ENCODE data around the gene ENHO.

Gene ENHO

GRCh38 chr9:34522971-34523797 lies at the start of gene ENHO:
TSS of gene ENHO (minus strand) at chr9:34522990. CDS start at chr9:34521695, 1,295 bp downstream.
- DNase-seq: peak; percentile 88 to 91

- DNase-seq: no peak
Measured at GRCh38 chr9:34572092-34572491, 49.3 kb upstream of the ENHO start.

GRCh38 chr9:34571481-34571810 lies 48.7 kb upstream of the ENHO start:
- no peak for DNase-seq

GRCh38 chr9:34570809-34571480 lies 48.2 kb upstream of the ENHO start:
- no peak for DNase-seq

- no peak for DNase-seq
Measured at GRCh38 chr9:34570376-34570775, 47.6 kb upstream of the ENHO start.

- DNase-seq: no peak
Measured at GRCh38 chr9:34568774-34569173, 46.0 kb upstream of the ENHO start.

- DNase-seq: no peak
Measured at GRCh38 chr9:34568133-34568532, 45.3 kb upstream of the ENHO start.

- no peak for DNase-seq
Measured at GRCh38 chr9:34566972-34567371, 44.2 kb upstream of the ENHO start.

- DNase-seq: no peak
Measured at GRCh38 chr9:34566322-34566721, 43.5 kb upstream of the ENHO start.

- no peak for DNase-seq
Measured at GRCh38 chr9:34565856-34566255, 43.1 kb upstream of the ENHO start.

GRCh38 chr9:34564617-34565016 lies 41.8 kb upstream of the ENHO start:
- no peak for DNase-seq

- no peak for DNase-seq
Measured at GRCh38 chr9:34563262-34563661, 40.5 kb upstream of the ENHO start.

- peak; percentile 52 to 59 for DNase-seq
Measured at GRCh38 chr9:34562135-34562745, 39.5 kb upstream of the ENHO start.

GRCh38 chr9:34560599-34561214 lies 37.9 kb upstream of the ENHO start:
- DNase-seq: no peak

- no peak for DNase-seq
Measured at GRCh38 chr9:34559624-34560455, 37.0 kb upstream of the ENHO start.

GRCh38 chr9:34558919-34559623 lies 36.3 kb upstream of the ENHO start:
- no peak for DNase-seq

GRCh38 chr9:34558364-34558763 lies 35.6 kb upstream of the ENHO start:
- no peak for DNase-seq

- no peak for DNase-seq
Measured at GRCh38 chr9:34557426-34558321, 34.9 kb upstream of the ENHO start.

GRCh38 chr9:34556949-34557348 lies 34.2 kb upstream of the ENHO start:
- DNase-seq: no peak

GRCh38 chr9:34555936-34556525 lies 33.2 kb upstream of the ENHO start:
- no peak for DNase-seq

- DNase-seq: no peak
Measured at GRCh38 chr9:34555500-34555899, 32.7 kb upstream of the ENHO start.

Measured in activated CD4-positive, alpha-beta T cell treated with anti-CD3 and anti-CD28 coated beads, Interleukin-2, amount 50 U/mL, for 48 hours (primary cell).